Neural progenitor cell (in vitro differentiated cells): Measurements from ENCODE around the gene PPARG.

Experiments used
- CTCF ChIP-seq: fragments of 200-600 bp; sonication (generic); IDR thresholded peaks from 2 replicates; pipeline ENCODE4 v1.5.1; 2017; ENCODE audit warnings: antibody characterized with exemption, mild to moderate bottlenecking
- EZH2 ChIP-seq: fragments of 200-600 bp; sonication (generic); IDR thresholded peaks from 2 replicates; pipeline ENCODE4 v1.6.1; 2017; ENCODE audit warnings: antibody characterized with exemption, mild to moderate bottlenecking, moderate library complexity
- EZH2phosphoT487 ChIP-seq: fragments of 200-600 bp; sonication (generic); IDR thresholded peaks from 2 replicates; pipeline ENCODE4 v1.6.1; 2017; ENCODE audit warnings: antibody characterized with exemption

DNA sequence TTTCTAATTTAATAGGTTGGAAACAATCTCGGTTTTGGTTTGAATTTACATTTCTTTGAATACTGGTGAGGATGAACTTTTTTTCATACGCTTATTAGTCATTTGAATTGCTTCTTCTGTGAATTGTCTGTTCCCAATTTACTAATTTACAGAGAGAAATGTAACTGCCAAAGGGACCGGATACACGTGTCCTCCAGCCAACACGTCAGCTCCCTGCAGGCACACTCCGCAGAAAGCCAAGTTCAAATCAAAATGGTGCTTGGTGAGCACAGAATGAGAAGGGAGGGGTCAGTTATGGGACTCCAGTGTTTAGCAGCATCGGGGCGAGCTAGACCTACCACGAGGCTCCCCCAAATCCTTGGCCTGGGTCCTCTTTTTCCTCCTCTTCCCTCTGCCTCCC is 184.6 kb downstream of the PPARG start:
- TF ChIP-seq CTCF (no peak), EZH2 (no peak), EZH2phosphoT487 (no peak)
